ENCODE measurements around the gene CAMK2N1. TPM values are rescaled to one million over a fixed set of nuclear protein-coding genes. Genes with fewer than 3 reads are reported as not detected.
A peak's percentile ranks its signal among the peaks of the same experiment; 100 is the strongest.
"Not testable (repeated sequence)": the region's sequence is repeated elsewhere in the genome, so short reads cannot be mapped to it uniquely, and the experiment has no call there.

Gene CAMK2N1
- total and polyA plus RNA-seq, 2 donors from 2014 or later, result 80.6 to 120 TPM

DNA sequence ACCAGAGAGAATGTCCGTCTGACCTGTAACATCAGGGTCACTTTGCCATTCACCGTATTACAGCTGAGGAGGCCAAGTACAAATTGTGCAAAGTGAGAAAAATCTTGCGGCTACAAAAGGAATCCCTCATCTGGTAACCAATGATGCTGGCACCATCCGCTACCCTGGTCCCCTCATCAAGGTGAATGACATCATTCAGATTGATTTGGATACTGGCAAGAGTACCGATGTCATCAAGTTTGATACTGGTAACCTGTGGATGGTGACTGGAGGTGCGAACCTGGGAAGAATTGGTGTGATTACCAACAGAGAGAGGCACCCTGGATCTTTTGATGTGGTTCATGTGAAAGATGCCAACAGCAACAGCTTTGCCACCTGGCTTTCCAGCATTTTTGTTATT lies 40.3 kb upstream of the CAMK2N1 start:
- no peaks in the 10 kb centered on the region for H3K9me3 ChIP-seq (ENCODE audit: control insufficient read depth in 2 of 3, insufficient read depth in 1 of 3, low read length in 3 of 3)
- H3K4me3 ChIP-seq (ENCODE audit: low read length in 3 of 3), result no peak overlapping the region
- no peak for FAIRE-seq
- TF ChIP-seq, protein P1, sequence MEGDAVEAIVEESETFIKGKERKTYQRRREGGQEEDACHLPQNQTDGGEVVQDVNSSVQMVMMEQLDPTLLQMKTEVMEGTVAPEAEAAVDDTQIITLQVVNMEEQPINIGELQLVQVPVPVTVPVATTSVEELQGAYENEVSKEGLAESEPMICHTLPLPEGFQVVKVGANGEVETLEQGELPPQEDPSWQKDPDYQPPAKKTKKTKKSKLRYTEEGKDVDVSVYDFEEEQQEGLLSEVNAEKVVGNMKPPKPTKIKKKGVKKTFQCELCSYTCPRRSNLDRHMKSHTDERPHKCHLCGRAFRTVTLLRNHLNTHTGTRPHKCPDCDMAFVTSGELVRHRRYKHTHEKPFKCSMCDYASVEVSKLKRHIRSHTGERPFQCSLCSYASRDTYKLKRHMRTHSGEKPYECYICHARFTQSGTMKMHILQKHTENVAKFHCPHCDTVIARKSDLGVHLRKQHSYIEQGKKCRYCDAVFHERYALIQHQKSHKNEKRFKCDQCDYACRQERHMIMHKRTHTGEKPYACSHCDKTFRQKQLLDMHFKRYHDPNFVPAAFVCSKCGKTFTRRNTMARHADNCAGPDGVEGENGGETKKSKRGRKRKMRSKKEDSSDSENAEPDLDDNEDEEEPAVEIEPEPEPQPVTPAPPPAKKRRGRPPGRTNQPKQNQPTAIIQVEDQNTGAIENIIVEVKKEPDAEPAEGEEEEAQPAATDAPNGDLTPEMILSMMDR (IDR thresholded peaks at IDR 0.05; ENCODE audit: borderline replicate concordance, extremely low read depth, insufficient read depth), result no peak
- H3K36me3 ChIP-seq (ENCODE audit: control insufficient read depth in 2 of 3, insufficient read depth in 3 of 3, low read length in 3 of 3), result no peaks in the 10 kb centered on the region
- no peaks in the 10 kb centered on the region for H3K4me1 ChIP-seq (ENCODE audit: control insufficient read depth in 2 of 3, insufficient read depth in 2 of 3, low read depth in 1 of 3, low read length in 3 of 3)
- no peak overlapping the region for H3K27ac ChIP-seq (ENCODE audit: low read depth in 2 of 2, low read length in 2 of 2)
- no peak for DNase-seq
- H3K9ac ChIP-seq (ENCODE audit: low read length in 3 of 3), result no peak overlapping the region
- no peaks in the 10 kb centered on the region for H3K27me3 ChIP-seq (ENCODE audit: control insufficient read depth, insufficient read depth, low read length)
- intact Hi-C loops (cut with DNase I), result no loop called here

DNA sequence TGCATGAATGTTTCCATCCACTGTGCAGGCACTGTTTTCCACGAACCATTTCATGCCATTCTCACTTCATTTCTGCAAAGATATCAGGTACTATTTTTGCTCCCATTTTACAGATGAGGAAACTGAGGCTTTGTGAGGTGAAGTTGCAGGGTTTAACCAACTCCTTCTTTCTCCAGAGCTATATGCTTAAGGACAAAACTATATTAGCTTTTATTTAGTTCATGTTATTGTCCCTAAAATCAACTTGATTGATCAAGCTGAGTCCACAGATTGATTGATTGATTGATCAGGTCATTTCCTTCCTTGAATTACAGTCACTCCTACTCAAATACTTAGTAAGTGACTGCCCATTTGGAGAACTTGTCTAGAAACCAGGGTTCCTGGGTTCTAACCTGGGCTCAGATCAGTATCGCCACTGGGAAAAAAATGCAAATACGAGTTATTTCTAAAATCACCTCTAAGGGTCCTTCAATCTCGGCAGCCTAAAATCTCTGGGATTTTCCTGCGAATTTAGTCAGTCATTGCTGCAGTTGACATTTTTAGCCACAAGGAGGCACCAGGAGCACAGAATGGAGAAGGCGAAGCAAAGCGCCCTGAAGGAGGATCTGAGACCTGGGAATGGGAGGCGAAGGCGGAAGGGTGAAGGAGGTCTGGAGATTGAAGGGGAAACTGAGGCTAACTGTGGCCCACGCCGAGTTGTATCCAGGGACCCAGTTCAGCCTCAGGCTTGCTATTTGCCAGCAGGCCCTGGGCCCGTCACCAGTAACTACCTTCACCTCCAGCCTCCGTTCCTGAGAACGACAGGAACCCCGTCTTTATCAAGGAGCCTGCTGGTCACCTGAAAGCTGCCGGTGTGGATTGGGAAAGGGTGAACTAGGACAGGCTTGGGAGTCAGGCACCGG lies 36.2 kb upstream of the CAMK2N1 start:
- H3K27me3 ChIP-seq (ENCODE audit: control insufficient read depth, insufficient read depth, low read length), result no peaks in the 10 kb centered on the region
- DNase-seq, result peak in 4 of 5 donors; percentile 83 to 94 (median 90)
- peak overlapping the region in 1 of 3 donors; percentile 48 for H3K9ac ChIP-seq (ENCODE audit: low read length in 3 of 3)
- no peaks in the 10 kb centered on the region for H3K4me1 ChIP-seq (ENCODE audit: control insufficient read depth in 2 of 3, insufficient read depth in 2 of 3, low read depth in 1 of 3, low read length in 3 of 3)
- H3K27ac ChIP-seq (ENCODE audit: low read depth in 2 of 2, low read length in 2 of 2), result no peak overlapping the region
- TF ChIP-seq, protein P1 (IDR thresholded peaks at IDR 0.05; ENCODE audit: borderline replicate concordance, extremely low read depth, insufficient read depth), result peak; percentile 97
- no peaks in the 10 kb centered on the region for H3K36me3 ChIP-seq (ENCODE audit: control insufficient read depth in 2 of 3, insufficient read depth in 3 of 3, low read length in 3 of 3)
- intact Hi-C loops (cut with DNase I), result no loop called here
- no peaks in the 10 kb centered on the region for H3K9me3 ChIP-seq (ENCODE audit: control insufficient read depth in 2 of 3, insufficient read depth in 1 of 3, low read length in 3 of 3)
- peak overlapping the region in 1 of 3 donors; percentile 41 for H3K4me3 ChIP-seq (ENCODE audit: low read length in 3 of 3)
- FAIRE-seq, result peak; percentile 74

DNA sequence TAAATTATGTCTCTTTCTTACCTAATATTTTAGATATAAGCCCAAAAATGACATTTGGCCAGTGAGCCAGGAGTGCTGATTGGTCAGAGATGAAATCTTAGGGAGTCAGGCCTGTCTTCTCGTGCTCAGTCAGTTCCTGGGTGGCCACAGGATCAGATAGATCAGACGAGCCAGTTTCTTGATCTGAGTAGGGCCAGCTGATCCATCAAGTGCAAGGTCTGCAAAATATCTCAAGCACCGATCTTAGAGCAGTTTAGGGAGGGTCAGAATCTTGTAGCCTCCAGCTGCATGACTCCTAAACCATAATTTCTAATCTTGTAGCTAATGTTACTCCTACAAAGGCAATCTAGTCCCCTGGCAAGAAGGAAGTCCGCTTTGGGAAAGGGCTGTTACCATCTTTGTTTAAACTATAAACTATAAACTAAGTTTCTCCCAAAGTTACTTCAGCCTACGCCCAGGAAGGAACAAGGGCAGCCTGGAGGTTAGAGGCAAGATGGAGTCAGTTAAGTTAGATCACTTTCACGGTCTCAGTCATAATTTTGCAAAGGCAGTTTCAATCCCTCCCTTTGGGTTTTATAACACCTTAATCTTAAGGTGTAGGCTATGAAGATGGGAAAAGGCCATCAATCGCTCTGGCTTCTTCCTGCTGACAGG lies 33.7 kb upstream of the CAMK2N1 start:
- H3K27ac ChIP-seq (ENCODE audit: low read depth in 2 of 2, low read length in 2 of 2); H3K9me3 ChIP-seq (ENCODE audit: control insufficient read depth in 2 of 3, insufficient read depth in 1 of 3, low read length in 3 of 3); H3K27me3 ChIP-seq (ENCODE audit: control insufficient read depth, insufficient read depth, low read length); FAIRE-seq; intact Hi-C loops (cut with DNase I); H3K4me1 ChIP-seq (ENCODE audit: control insufficient read depth in 2 of 3, insufficient read depth in 2 of 3, low read depth in 1 of 3, low read length in 3 of 3); H3K36me3 ChIP-seq (ENCODE audit: control insufficient read depth in 2 of 3, insufficient read depth in 3 of 3, low read length in 3 of 3); H3K9ac ChIP-seq (ENCODE audit: low read length in 3 of 3); H3K4me3 ChIP-seq (ENCODE audit: low read length in 3 of 3); DNase-seq: not testable (repeated sequence)

All from kidney (tissue), 14 donors.